MM.1S (cell line): Measurements from ENCODE around the gene CSN2.

Experiments
- DNase-seq: peaks from one replicate; pipeline ENCODE4 v3.0.0-alpha.2; 2015
- H2AFZ ChIP-seq: fragments of 300-600 bp; sonication (generic); 2 replicates; pipeline ENCODE4 v1.6.0; 2016; ENCODE audit warnings: antibody characterized with exemption, low read length
- H3F3A ChIP-seq: fragments of 300-600 bp; sonication (generic); 2 replicates; pipeline ENCODE4 v1.6.1; 2016; ENCODE audit warnings: mild to moderate bottlenecking, antibody characterized with exemption, low read length, moderate library complexity, mixed read lengths; ENCODE audit not compliant: insufficient read depth
- H3K27ac ChIP-seq: fragments of 300-600 bp; sonication (generic); 2 replicates; pipeline ENCODE4 v1.5.1; 2016; ENCODE audit warnings: mild to moderate bottlenecking, low read length
- H3K27me3 ChIP-seq: fragments of 300-600 bp; sonication (generic); replicated peaks from 2 replicates; pipeline ENCODE4 v1.6.0; 2016; ENCODE audit warnings: low read length; ENCODE audit not compliant: insufficient read depth
- H3K36me3 ChIP-seq: fragments of 300-600 bp; sonication (generic); replicated peaks from 2 replicates; pipeline ENCODE4 v1.6.1; 2016; ENCODE audit warnings: mild to moderate bottlenecking, low read length, mixed read lengths; ENCODE audit not compliant: insufficient read depth
- H3K4me1 ChIP-seq: fragments of 300-600 bp; sonication (generic); 2 replicates; pipeline ENCODE4 v1.6.1; 2016; ENCODE audit warnings: low read length, mixed read lengths
- H3K4me2 ChIP-seq: fragments of 300-600 bp; sonication (generic); 2 replicates; pipeline ENCODE4 v1.6.0; 2016; ENCODE audit warnings: low read depth, low read length
- H3K4me3 ChIP-seq: fragments of 300-600 bp; sonication (generic); 2 replicates; pipeline ENCODE4 v1.5.1; 2016; ENCODE audit warnings: low read length, mixed read lengths
- H3K79me2 ChIP-seq: fragments of 300-600 bp; sonication (generic); 2 replicates; pipeline ENCODE4 v1.6.1; 2016; ENCODE audit warnings: mixed run types, low read length, mixed read lengths
- H3K9ac ChIP-seq: fragments of 300-600 bp; sonication (generic); 2 replicates; pipeline ENCODE4 v1.6.1; 2016; ENCODE audit warnings: low read length, mixed read lengths
- H3K9me2 ChIP-seq: fragments of 300-600 bp; sonication (generic); replicated peaks from 2 replicates; pipeline ENCODE4 v1.6.1; 2016; ENCODE audit warnings: mild to moderate bottlenecking, low read length, mixed read lengths; ENCODE audit not compliant: insufficient read depth
- H3K9me3 ChIP-seq: fragments of 300-600 bp; sonication (generic); replicated peaks from 2 replicates; pipeline ENCODE4 v1.6.1; 2016; ENCODE audit warnings: mild to moderate bottlenecking, low read length, mixed read lengths; ENCODE audit not compliant: insufficient read depth
- H4K20me1 ChIP-seq: fragments of 300-600 bp; sonication (generic); 2 replicates; pipeline ENCODE4 v1.6.1; 2016; ENCODE audit warnings: mild to moderate bottlenecking, low read length, moderate library complexity, mixed read lengths; ENCODE audit not compliant: insufficient read depth
- EZH2 ChIP-seq: fragments of 300-600 bp; sonication (generic); optimal IDR thresholded peaks from 2 replicates; pipeline ENCODE3; 2017; ENCODE audit warnings: low read depth, mild to moderate bottlenecking, antibody characterized with exemption, low read length, mixed read lengths
- EZH2phosphoT487 ChIP-seq: fragments of 300-600 bp; sonication (generic); IDR thresholded peaks from 2 replicates; pipeline ENCODE4 v1.6.1; 2018; ENCODE audit warnings: antibody characterized with exemption, low read length
- TF ChIP-seq, protein P1 (sequence below): fragments of 300-600 bp; sonication (generic); IDR thresholded peaks from 2 replicates; pipeline ENCODE4 v1.5.1; 2016; ENCODE audit warnings: antibody characterized with exemption, low read length, mixed read lengths

Gene CSN2, protein sequence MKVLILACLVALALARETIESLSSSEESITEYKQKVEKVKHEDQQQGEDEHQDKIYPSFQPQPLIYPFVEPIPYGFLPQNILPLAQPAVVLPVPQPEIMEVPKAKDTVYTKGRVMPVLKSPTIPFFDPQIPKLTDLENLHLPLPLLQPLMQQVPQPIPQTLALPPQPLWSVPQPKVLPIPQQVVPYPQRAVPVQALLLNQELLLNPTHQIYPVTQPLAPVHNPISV

DNA sequence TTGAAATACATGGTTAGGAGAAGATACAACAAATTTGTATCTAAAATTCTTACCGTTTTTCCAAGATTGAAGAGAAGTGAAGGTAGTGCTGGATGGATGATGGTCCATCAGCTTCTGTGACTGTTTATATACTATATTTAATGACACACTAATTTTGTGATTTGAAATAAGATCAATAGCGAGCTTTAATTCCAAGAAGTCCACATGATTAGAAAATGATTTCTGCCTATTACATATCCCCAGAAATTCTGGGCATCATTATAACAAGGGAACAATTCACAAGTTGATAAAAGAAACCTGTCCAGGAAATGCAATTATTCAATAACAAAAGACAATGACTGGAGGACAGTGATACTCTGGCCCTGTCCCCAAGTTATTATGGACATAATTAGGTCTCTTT, at the start of gene CSN2:
Gene CSN2, minus strand, starts transcription at position 101 of the 400 bp plus-strand sequence. CDS start 4,733 bp downstream, outside the sequence.
- no peak within 1 kb of the TSS for H3K4me3 ChIP-seq
- H3K9me3 ChIP-seq = no peaks in the 10 kb centered on the region
- no peaks in the 10 kb centered on the region for H3K79me2 ChIP-seq
- no peak for TF ChIP-seq EZH2
- TF ChIP-seq EZH2phosphoT487 = no peak
- TF ChIP-seq, protein P1, sequence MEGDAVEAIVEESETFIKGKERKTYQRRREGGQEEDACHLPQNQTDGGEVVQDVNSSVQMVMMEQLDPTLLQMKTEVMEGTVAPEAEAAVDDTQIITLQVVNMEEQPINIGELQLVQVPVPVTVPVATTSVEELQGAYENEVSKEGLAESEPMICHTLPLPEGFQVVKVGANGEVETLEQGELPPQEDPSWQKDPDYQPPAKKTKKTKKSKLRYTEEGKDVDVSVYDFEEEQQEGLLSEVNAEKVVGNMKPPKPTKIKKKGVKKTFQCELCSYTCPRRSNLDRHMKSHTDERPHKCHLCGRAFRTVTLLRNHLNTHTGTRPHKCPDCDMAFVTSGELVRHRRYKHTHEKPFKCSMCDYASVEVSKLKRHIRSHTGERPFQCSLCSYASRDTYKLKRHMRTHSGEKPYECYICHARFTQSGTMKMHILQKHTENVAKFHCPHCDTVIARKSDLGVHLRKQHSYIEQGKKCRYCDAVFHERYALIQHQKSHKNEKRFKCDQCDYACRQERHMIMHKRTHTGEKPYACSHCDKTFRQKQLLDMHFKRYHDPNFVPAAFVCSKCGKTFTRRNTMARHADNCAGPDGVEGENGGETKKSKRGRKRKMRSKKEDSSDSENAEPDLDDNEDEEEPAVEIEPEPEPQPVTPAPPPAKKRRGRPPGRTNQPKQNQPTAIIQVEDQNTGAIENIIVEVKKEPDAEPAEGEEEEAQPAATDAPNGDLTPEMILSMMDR = no peak
- H3K27ac ChIP-seq = no peak within 1 kb of the TSS
- no peaks in the 10 kb centered on the region for H3K9me2 ChIP-seq
- no peak within 1 kb of the TSS for H3K9ac ChIP-seq
- H2AFZ ChIP-seq = no peak within 1 kb of the TSS
- H3K36me3 ChIP-seq = no peaks in the 10 kb centered on the region
- H3K4me1 ChIP-seq = no peaks in the 10 kb centered on the region
- H3K27me3 ChIP-seq = no peaks in the 10 kb centered on the region
- DNase-seq = no peak
- no peaks in the 10 kb centered on the region for H4K20me1 ChIP-seq
- no peaks in the 10 kb centered on the region for H3F3A ChIP-seq
- H3K4me2 ChIP-seq = no peak within 1 kb of the TSS

DNA sequence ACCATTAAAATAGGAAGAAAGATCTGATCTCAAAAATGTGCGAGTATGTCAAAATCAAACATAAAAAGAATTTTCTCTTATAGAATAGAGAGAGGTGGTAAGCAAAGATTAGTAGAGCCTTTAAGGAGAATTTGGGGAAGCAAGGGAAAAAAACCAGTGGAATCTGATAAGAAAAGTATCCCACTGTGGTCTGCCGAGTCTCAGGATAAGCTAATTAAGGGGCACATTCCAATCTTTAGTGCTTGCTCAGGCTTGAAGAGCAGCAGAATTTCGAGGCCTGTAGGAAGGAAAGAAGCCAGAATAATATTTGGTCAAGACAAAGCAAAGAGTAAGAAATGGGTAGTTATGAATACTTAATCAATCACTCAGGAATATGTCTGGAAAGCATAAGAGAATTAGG, 43.2 kb upstream of the CSN2 start:
- Histone ChIP-seq H3K4me2 (no peak overlapping the region), H3K4me3 (no peak overlapping the region), H3K4me1 (no peaks in the 10 kb centered on the region), H3K9me3 (no peaks in the 10 kb centered on the region), H3K9me2 (no peaks in the 10 kb centered on the region), H3K9ac (no peak overlapping the region), H3K27me3 (no peaks in the 10 kb centered on the region), H4K20me1 (no peaks in the 10 kb centered on the region), H2AFZ (no peak overlapping the region), H3K27ac (no peak overlapping the region), H3K36me3 (no peaks in the 10 kb centered on the region), H3F3A (no peaks in the 10 kb centered on the region), H3K79me2 (no peaks in the 10 kb centered on the region)
- DNase-seq = no peak
- TF ChIP-seq EZH2phosphoT487 (no peak), EZH2 (no peak)
- TF ChIP-seq, protein P1 = no peak

DNA sequence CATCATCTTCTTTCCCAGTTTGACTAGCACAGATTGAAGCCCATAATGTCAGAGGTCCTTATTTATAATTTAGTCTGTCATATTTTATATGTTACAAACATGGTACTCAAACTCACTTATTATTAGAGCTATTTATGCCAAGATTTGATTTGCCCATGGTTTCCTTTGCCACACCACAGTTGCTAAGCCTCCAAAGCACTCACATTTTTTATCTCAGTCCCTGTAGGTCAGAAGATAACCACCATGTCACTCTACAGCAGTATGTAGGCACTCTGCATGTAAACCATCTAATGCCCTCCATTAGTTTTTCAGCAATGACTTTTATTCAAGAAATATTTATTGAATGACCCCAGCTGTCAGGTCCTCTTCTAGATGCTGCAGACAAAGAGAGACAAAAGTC, 37.0 kb upstream of the CSN2 start:
- no peaks in the 10 kb centered on the region for H3F3A ChIP-seq
- no peak overlapping the region for H3K4me3 ChIP-seq
- H3K79me2 ChIP-seq = no peaks in the 10 kb centered on the region
- TF ChIP-seq EZH2phosphoT487 = no peak
- TF ChIP-seq EZH2 = no peak
- TF ChIP-seq, protein P1 = no peak
- H3K27me3 ChIP-seq = no peaks in the 10 kb centered on the region
- no peak overlapping the region for H3K9ac ChIP-seq
- H3K9me2 ChIP-seq = no peaks in the 10 kb centered on the region
- H3K4me1 ChIP-seq = no peaks in the 10 kb centered on the region
- H4K20me1 ChIP-seq = no peaks in the 10 kb centered on the region
- no peak overlapping the region for H3K27ac ChIP-seq
- H2AFZ ChIP-seq = no peak overlapping the region
- no peak for DNase-seq
- no peaks in the 10 kb centered on the region for H3K9me3 ChIP-seq
- H3K36me3 ChIP-seq = no peaks in the 10 kb centered on the region
- no peak overlapping the region for H3K4me2 ChIP-seq
